Panc1 (cell line): ENCODE results near the gene WT1. TPM values are rescaled to one million over a fixed set of nuclear protein-coding genes. Genes with fewer than 3 reads are reported as not detected.

Experiments used
- ATAC-seq: fragments of 200-7000 bp; cut with Tn5 transposase; 2 replicates; pipeline ENCODE4 v1.9.1; 2020; ENCODE audit warnings: mild to moderate bottlenecking, moderate library complexity
- BruUV-seq: library from RNA; stranded (reverse); fragments of 400-500 nt; replicated peaks from 2 replicates; lab custom pipeline; 2021; lab: Mats Ljungman, UMichigan
- CTCF ChIA-PET: fragments of 300-600 bp; sonication (Branson Sonifier 250); formaldehyde crosslinking; loops from one replicate; lab custom pipeline; 2022; ENCODE audit warnings: antibody characterized with exemption; lab: Charles Lee
- POLR2A ChIA-PET: fragments of 300-600 bp; sonication (Branson Sonifier 250); formaldehyde crosslinking; loops from one replicate; lab custom pipeline; 2022; ENCODE audit warnings: antibody characterized with exemption; lab: Charles Lee
- DNase-seq: peaks from one replicate; pipeline ENCODE4 v3.0.0-alpha.2; 2010; ENCODE audit warnings: low read depth, low spot score
- H3K27ac ChIP-seq: 2 replicates; pipeline ENCODE4 v1.5.1; 2011; ENCODE audit warnings: mild to moderate bottlenecking, low read length, inconsistent platforms
- H3K27me3 ChIP-seq: fragments of 200-500 bp; sonication (Bioruptor generic); 2 replicates; pipeline ENCODE4 v1.6.0; 2014; ENCODE audit warnings: low read length, inconsistent platforms; ENCODE audit not compliant: control insufficient read depth, insufficient read depth
- H3K36me3 ChIP-seq: fragments of 200-500 bp; sonication (Bioruptor generic); 2 replicates; pipeline ENCODE4 v1.5.1; 2014; ENCODE audit warnings: inconsistent platforms, mild to moderate bottlenecking, low read length, moderate library complexity; ENCODE audit not compliant: control insufficient read depth, insufficient read depth
- H3K4me1 ChIP-seq: 2 replicates; pipeline ENCODE4 v1.5.1; 2011; ENCODE audit warnings: inconsistent platforms, mild to moderate bottlenecking, low read length, moderate library complexity; ENCODE audit not compliant: control insufficient read depth, insufficient read depth
- H3K4me3 ChIP-seq, 2 experiments: 2 replicates each; pipeline ENCODE4 v1.5.1; 2011 to 2012; ENCODE audit warnings: low read depth in 2 of 2, low read length in 2 of 2, mild to moderate bottlenecking in 2 of 2, inconsistent platforms in 1 of 2, moderate library complexity in 1 of 2
- H3K9me3 ChIP-seq: fragments of 200-500 bp; sonication (Bioruptor generic); 2 replicates; pipeline ENCODE4 v1.5.1; 2014; ENCODE audit warnings: low read depth, mild to moderate bottlenecking, inconsistent platforms, low read length, moderate library complexity; ENCODE audit not compliant: control insufficient read depth, insufficient read depth
- POLR2AphosphoS5 ChIP-seq: IDR thresholded peaks from 2 replicates; pipeline ENCODE4 v1.6.1; 2012; ENCODE audit warnings: mild to moderate bottlenecking, low read depth, low read length, moderate library complexity
- SIN3A ChIP-seq: IDR thresholded peaks from 2 replicates; pipeline ENCODE4 v1.6.1; 2012; ENCODE audit warnings: low read depth, mild to moderate bottlenecking, low read length, moderate library complexity, borderline replicate concordance; ENCODE audit not compliant: insufficient read depth
- TCF7L2 ChIP-seq: IDR thresholded peaks from 2 replicates; pipeline ENCODE4 v1.6.1; 2011; ENCODE audit warnings: mild to moderate bottlenecking, low read depth, low read length, inconsistent platforms
- in situ Hi-C: cut with HindIII; loops from 2 replicates; pipeline ENCODE4 v1.10.0; 2016; ENCODE audit warnings: low sequenced_read_pairs, low pct_unique_long_range_greater_than_20kb
- intact Hi-C: fragments of 100-400 bp; cut with micrococcal nuclease; formaldehyde crosslinking; loops from one replicate; pipeline ENCODE4 v1.10.0; 2022; ENCODE audit not compliant: unreplicated experiment
- total RNA-seq: library from RNA; stranded (reverse); gene quantifications from one replicate; pipeline ENCODE4 v1.2.1, GENCODE V29; 2021; ENCODE audit not compliant: unreplicated experiment
- TF ChIP-seq, protein P1 (sequence below), 2 experiments: IDR thresholded peaks; 2 replicates each; pipeline ENCODE4 v1.6.1; 2011 to 2012; ENCODE audit warnings: low read depth in 2 of 2, control low read depth in 1 of 2, low read length in 1 of 2, mild to moderate bottlenecking in 1 of 2, moderate library complexity in 1 of 2; ENCODE audit not compliant: insufficient read depth in 1 of 2
- TF ChIP-seq, protein P2 (sequence below): fragments of 450-650 bp; IDR thresholded peaks from 2 replicates; pipeline ENCODE4 v1.5.1; 2017; ENCODE audit warnings: mild to moderate bottlenecking

WT1 gene
- total RNA-seq, 1 experiment from 2014 or later: 15.9 TPM

DNA sequence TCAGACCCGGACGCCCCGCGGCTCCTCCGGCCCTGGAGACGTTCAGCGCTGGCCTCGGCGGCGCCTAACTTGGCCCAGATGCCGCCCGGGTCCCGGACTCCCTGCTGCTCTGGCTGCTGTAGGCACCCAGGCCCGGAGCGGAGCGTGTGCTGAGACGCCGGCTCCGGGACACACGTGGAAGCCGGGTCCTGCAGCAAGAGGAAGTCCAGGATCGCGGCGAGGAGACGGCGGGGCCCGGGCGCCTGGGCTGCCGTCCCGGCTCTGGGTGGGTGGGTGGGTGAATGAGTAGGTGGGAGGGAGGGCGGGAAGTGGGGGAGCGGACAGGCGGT, 223 bp downstream of the WT1 start:
- in situ Hi-C loops: no loop called here
- DNase-seq (no peak), ATAC-seq (peak; percentile 33; the same call in 1 of the 2 replicates)
- no peaks in the 10 kb centered on the region for H3K27me3 ChIP-seq
- peak overlapping the region; percentile 59; the same call in 1 of the 2 replicates for H3K27ac ChIP-seq
- no TSS peak for BruUV-seq
- H3K36me3 ChIP-seq: no peaks in the 10 kb centered on the region
- H3K4me3 ChIP-seq: peak overlapping the region; percentile 50 to 78
- ChIA-PET POLR2A (interaction anchor here (0.7 kb wide), 1 partner anchor 927 kb away, joined by 3 read pairs; no protein-coding TSS in a partner anchor), CTCF (interaction anchor here (0.6 kb wide), 1 partner anchor 18 kb away, joined by 4 read pairs; no protein-coding TSS in a partner anchor)
- intact Hi-C loops: loop anchor here (2.0 kb wide), 1 partner anchor 150 kb away; no protein-coding TSS in a partner anchor
- no peaks in the 10 kb centered on the region for H3K9me3 ChIP-seq
- TF ChIP-seq, protein P1, sequence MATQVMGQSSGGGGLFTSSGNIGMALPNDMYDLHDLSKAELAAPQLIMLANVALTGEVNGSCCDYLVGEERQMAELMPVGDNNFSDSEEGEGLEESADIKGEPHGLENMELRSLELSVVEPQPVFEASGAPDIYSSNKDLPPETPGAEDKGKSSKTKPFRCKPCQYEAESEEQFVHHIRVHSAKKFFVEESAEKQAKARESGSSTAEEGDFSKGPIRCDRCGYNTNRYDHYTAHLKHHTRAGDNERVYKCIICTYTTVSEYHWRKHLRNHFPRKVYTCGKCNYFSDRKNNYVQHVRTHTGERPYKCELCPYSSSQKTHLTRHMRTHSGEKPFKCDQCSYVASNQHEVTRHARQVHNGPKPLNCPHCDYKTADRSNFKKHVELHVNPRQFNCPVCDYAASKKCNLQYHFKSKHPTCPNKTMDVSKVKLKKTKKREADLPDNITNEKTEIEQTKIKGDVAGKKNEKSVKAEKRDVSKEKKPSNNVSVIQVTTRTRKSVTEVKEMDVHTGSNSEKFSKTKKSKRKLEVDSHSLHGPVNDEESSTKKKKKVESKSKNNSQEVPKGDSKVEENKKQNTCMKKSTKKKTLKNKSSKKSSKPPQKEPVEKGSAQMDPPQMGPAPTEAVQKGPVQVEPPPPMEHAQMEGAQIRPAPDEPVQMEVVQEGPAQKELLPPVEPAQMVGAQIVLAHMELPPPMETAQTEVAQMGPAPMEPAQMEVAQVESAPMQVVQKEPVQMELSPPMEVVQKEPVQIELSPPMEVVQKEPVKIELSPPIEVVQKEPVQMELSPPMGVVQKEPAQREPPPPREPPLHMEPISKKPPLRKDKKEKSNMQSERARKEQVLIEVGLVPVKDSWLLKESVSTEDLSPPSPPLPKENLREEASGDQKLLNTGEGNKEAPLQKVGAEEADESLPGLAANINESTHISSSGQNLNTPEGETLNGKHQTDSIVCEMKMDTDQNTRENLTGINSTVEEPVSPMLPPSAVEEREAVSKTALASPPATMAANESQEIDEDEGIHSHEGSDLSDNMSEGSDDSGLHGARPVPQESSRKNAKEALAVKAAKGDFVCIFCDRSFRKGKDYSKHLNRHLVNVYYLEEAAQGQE (IDR thresholded peaks at IDR 0.05; ENCODE audit: insufficient read depth in 1 of 2, low read depth in 2 of 2, low read length in 1 of 2): no peak
- no peak for TF ChIP-seq TCF7L2
- TF ChIP-seq, protein P2, sequence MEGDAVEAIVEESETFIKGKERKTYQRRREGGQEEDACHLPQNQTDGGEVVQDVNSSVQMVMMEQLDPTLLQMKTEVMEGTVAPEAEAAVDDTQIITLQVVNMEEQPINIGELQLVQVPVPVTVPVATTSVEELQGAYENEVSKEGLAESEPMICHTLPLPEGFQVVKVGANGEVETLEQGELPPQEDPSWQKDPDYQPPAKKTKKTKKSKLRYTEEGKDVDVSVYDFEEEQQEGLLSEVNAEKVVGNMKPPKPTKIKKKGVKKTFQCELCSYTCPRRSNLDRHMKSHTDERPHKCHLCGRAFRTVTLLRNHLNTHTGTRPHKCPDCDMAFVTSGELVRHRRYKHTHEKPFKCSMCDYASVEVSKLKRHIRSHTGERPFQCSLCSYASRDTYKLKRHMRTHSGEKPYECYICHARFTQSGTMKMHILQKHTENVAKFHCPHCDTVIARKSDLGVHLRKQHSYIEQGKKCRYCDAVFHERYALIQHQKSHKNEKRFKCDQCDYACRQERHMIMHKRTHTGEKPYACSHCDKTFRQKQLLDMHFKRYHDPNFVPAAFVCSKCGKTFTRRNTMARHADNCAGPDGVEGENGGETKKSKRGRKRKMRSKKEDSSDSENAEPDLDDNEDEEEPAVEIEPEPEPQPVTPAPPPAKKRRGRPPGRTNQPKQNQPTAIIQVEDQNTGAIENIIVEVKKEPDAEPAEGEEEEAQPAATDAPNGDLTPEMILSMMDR: no peak
- peaks cover 7% of the 10 kb centered on the region for H3K4me1 ChIP-seq

DNA sequence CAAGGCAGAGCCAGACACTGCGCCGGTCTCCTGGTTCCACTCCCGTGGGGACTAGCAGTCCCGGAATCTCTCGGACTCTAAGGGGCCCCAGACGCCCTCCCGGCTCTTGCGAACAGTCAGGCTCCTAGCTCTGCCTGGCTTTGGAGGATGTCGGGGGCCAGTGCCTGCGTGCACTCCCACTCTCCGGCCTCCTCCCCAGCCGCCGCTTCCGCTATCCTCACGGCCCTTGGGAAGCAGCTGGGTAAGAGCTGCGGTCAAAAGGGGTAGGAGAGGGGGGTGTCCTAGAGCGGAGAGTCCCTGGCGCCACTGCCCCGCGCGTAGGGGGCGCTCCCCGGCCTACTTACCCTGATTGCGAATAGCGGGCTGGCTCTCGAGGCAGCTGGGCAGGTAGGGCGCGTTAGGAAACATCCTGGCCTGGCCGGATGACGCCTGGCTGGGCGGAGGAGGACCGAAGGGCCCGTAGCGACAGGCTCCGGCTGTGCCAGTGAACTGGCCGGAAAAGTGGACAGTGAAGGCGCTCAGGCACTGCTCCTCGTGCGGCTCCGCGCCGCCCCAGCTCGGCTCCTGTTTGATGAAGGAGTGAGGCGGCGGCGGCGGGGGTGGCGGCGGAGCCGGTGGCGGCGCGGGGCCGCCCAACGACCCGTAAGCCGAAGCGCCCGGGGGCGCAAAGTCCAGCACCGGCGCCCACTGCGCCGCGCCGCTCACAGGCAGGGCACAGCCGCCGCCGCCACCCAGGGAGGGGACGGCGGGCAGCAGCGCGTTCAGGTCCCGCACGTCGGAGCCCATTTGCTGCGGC, 785 bp downstream of the WT1 start:
- peaks cover 7% of the 10 kb centered on the region for H3K4me1 ChIP-seq
- in situ Hi-C loops (no loop called here), intact Hi-C loops (loop anchor here (2.0 kb wide), 1 partner anchor 150 kb away; no protein-coding TSS in a partner anchor)
- no peaks in the 10 kb centered on the region for H3K27me3 ChIP-seq
- ATAC-seq: peak; percentile 59
- CTCF ChIA-PET: interaction anchor here (0.6 kb wide), 1 partner anchor 18 kb away, joined by 4 read pairs; no protein-coding TSS in a partner anchor
- TF ChIP-seq TCF7L2 (0 out of 2 replicates have a peak, but pooled peaks have one; percentile 26), POLR2AphosphoS5 (no peak; the same call in 1 of the 2 replicates), SIN3A (peak; percentile 68; the same call in 1 of the 2 replicates)
- TF ChIP-seq, protein P1 (IDR thresholded peaks at IDR 0.05; ENCODE audit: insufficient read depth in 1 of 2, low read depth in 2 of 2, low read length in 1 of 2): no peak
- TF ChIP-seq, protein P2: peak; percentile 76
- H3K9me3 ChIP-seq: no peaks in the 10 kb centered on the region
- no peaks in the 10 kb centered on the region for H3K36me3 ChIP-seq
- H3K4me3 ChIP-seq: peak overlapping the region; percentile 50 to 78
- no peak for DNase-seq
- BruUV-seq: no TSS peak
- POLR2A ChIA-PET: interaction anchor here (0.6 to 0.7 kb wide), 2 partner anchors 24 to 926 kb away, joined by 3 to 11 read pairs; no protein-coding TSS in a partner anchor
- peak overlapping the region; percentile 88 for H3K27ac ChIP-seq
